BJ (cell line): ENCODE measurements around the gene ARRDC2. TPM values are rescaled to one million over a fixed set of nuclear protein-coding genes. Genes with fewer than 3 reads are reported as not detected.

Experiments used
- CTCF ChIA-PET: fragments of 350-600 bp; formaldehyde crosslinking; extraction: SDS; loops from one replicate; lab custom pipeline; 2021; ENCODE audit warnings: antibody characterized with exemption, inconsistent platforms; lab: Yijun Ruan, JAX
- POLR2A ChIA-PET: fragments of 300-600 bp; sonication (Branson Sonifier 250); formaldehyde crosslinking; extraction: SDS; loops from one replicate; lab custom pipeline; 2021; ENCODE audit warnings: antibody characterized with exemption; lab: Charles Lee
- DNase-seq: peaks from one replicate; pipeline ENCODE4 v3.0.0-alpha.2; 2011; ENCODE audit warnings: low read depth
- H3K27me3 ChIP-seq: 2 replicates; pipeline ENCODE4 v1.6.0; 2011; ENCODE audit warnings: low read length; ENCODE audit not compliant: control insufficient read depth, insufficient read depth
- H3K36me3 ChIP-seq: 2 replicates; pipeline ENCODE4 v1.5.1; 2011; ENCODE audit warnings: low read length; ENCODE audit not compliant: control insufficient read depth, insufficient read depth
- H3K4me3 ChIP-seq: 2 replicates; pipeline ENCODE4 v1.5.1; 2011; ENCODE audit warnings: low read depth, mild to moderate bottlenecking, control low read depth, low read length
- CTCF ChIP-seq: IDR thresholded peaks from 2 replicates; pipeline ENCODE4 v1.5.1; 2011; ENCODE audit warnings: low read depth, mild to moderate bottlenecking, control low read depth, inconsistent platforms, low read length, moderate library complexity; ENCODE audit not compliant: insufficient read depth
- polyA plus RNA-seq: library from polyadenylated mRNA; depleted of rRNA; stranded (reverse); fragments of >200 nt; gene quantifications from 2 replicates; pipeline ENCODE4 v1.2.3, GENCODE V29; 2011

ARRDC2 gene
- polyA plus RNA-seq, 1 experiment = 6.0 TPM

DNA sequence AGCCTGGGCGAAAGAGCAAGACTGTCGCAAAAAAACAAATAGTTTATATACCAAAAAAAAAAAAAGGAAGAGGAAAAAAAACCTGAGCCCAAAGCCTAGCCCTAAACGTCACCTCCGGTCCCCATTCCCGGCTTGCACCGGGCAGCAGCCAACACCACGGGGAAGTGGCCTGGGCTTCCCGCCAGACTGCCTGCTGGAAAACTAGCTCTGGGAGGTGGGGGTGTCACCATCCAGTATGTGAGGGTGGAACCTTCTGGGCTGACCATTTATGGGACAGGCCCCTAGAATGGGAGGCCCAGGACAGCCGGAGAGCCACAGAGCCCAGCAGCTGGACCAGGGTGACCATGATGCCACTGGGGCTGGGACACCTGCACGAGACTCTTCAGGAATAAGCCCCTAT is 41.4 kb downstream of the ARRDC2 start:
- no peak overlapping the region for H3K4me3 ChIP-seq
- ChIA-PET CTCF (interaction anchor here (1.0 to 2.6 kb wide), 2 partner anchors 42 to 102 kb away, joined by 3 to 7 read pairs; no protein-coding TSS in a partner anchor), POLR2A (interaction anchor here (0.6 kb wide), 1 partner anchor 49 kb away, joined by 8 read pairs; no protein-coding TSS in a partner anchor)
- no peak for DNase-seq
- no peak for TF ChIP-seq CTCF
- H3K27me3 ChIP-seq = no peaks in the 10 kb centered on the region
- H3K36me3 ChIP-seq = no peaks in the 10 kb centered on the region

- Histone ChIP-seq H3K27me3 (no peaks in the 10 kb centered on the region), H3K4me3 (no peak overlapping the region), H3K36me3 (no peaks in the 10 kb centered on the region)
- no peak for DNase-seq
- ChIA-PET CTCF (no interaction called here), POLR2A (no interaction called here)
- no peak for TF ChIP-seq CTCF
Observed at GRCh38 chr19:18051887-18052286, 43.9 kb downstream of the ARRDC2 start.

DNA sequence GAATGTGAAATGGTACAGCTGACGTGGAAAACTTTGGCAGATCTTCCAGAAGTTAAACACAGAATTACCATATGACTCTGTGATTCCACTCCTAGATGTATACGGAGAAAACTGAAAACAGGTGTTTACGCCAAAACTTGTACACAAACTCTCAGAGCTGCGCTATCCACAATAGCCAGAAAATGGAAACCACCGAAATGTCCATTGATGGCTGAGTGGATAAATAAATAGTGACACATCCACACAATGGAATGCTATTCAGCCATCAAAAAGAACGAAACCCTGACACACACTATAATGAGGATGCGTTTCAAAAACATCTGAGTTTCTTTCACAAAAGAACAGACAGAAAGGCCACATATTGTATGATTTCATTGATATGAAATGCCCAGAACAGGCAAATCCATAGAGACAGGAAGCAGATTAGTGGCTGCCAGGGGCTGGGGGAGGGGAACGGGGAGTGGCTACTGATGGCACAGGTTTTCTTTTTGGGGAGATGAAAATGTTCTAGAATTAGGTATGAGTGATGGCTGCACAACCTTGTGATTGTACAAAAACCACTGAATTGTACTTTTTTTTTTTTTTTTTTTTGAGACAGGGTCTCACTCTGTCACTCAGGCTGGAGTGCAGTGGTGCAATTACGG is 45.7 kb downstream of the ARRDC2 start:
- CTCF ChIA-PET = interaction anchor here (0.6 to 0.9 kb wide), 2 partner anchors 8 to 197 kb away, joined by 3 read pairs; no protein-coding TSS in a partner anchor
- H3K27me3 ChIP-seq = no peaks in the 10 kb centered on the region
- no peaks in the 10 kb centered on the region for H3K36me3 ChIP-seq
- TF ChIP-seq CTCF = no peak
- no peak overlapping the region for H3K4me3 ChIP-seq
- no peak for DNase-seq
- POLR2A ChIA-PET = no interaction called here

DNA sequence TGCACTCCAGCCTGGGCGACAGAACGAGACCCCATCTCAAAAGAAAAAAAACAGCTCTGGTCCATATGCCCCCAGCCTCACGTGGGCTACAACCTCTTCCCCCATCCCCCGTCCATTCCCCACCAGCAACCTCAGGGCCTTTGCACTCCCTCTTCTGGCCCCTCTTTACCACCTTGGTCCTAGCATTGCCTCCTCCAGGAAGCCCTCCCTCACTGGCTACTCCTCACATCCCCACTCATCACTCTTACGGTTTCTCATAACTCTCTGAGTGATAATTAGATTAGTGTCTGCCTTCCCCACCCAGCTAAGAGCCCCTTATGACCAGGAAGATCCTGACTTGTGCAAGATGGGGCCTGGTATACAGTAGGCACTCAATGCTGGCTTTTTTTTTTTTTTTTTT is 48.0 kb downstream of the ARRDC2 start:
- POLR2A ChIA-PET = no interaction called here

More for the DNA sequence above, 48.0 kb downstream of the ARRDC2 start:
- no peaks in the 10 kb centered on the region; the same call in 1 of the 2 replicates for H3K27me3 ChIP-seq
- CTCF ChIA-PET = interaction anchor here (0.9 to 8.4 kb wide), 4 partner anchors 13 to 118 kb away, joined by 3 to 120 read pairs (median 24); partner anchors contain the start of gene ARRDC2
- no peak overlapping the region for H3K4me3 ChIP-seq
- DNase-seq = no peak
- H3K36me3 ChIP-seq = no peaks in the 10 kb centered on the region
- TF ChIP-seq CTCF = no peak
